ENCODE measurements around the gene TRIM14. TPM values are rescaled to one million over a fixed set of nuclear protein-coding genes. Genes with fewer than 3 reads are reported as not detected.

The TRIM14 gene
- total and polyA plus RNA-seq, 10 of the 15 experiments (the other 5 are each of a cell fraction or from before 2014, with no cell fraction given) = 8.6 to 53.3 (median 35.7) TPM

GRCh38 chr9:98075332-98075805 lies 43.7 kb downstream of the TRIM14 start:
- Histone ChIP-seq H3K9me3 (replicated peaks; ENCODE audit: control insufficient read depth, insufficient read depth, low read length) (no peaks in the 10 kb centered on the region), H3K79me2 (ENCODE audit: control insufficient read depth, insufficient read depth, low read length) (peaks cover 5% of the 10 kb centered on the region), H3K4me2 (ENCODE audit: control insufficient read depth, insufficient read depth) (no peak overlapping the region), H3K36me3 (ENCODE audit: control insufficient read depth in 2 of 2, insufficient read depth in 2 of 2, low read length in 1 of 2) (peaks cover 5 to 13% of the 10 kb centered on the region in 2 experiments), H3K4me1 (ENCODE audit: control insufficient read depth, insufficient read depth, low read length) (no peaks in the 10 kb centered on the region), H4K20me1 (ENCODE audit: control insufficient read depth, insufficient read depth) (no peaks in the 10 kb centered on the region), H3K4me3 (no peak overlapping the region), H2AFZ (ENCODE audit: control insufficient read depth, low read depth, low read length) (no peak overlapping the region), H3K9ac (ENCODE audit: control insufficient read depth, insufficient read depth, low read length) (no peak overlapping the region), H3K27ac (ENCODE audit: control insufficient read depth, insufficient read depth) (no peak overlapping the region), H3K27me3 (replicated peaks in 1 of 2; ENCODE audit: control insufficient read depth in 2 of 2, insufficient read depth in 2 of 2, low read length in 1 of 2) (no peaks in the 10 kb centered on the region)
- ChIA-PET CTCF (interaction anchor here (1.2 to 4.1 kb wide), 12 partner anchors 9 to 188 kb away, joined by 3 to 41 read pairs (median 8); partner anchors contain the start of gene TBC1D2), SMC1A (ENCODE audit: uncharacterized antibody, unreplicated experiment) (interaction anchor here (0.7 to 2.5 kb wide), 8 partner anchors 10 to 182 kb away, joined by 3 to 13 read pairs (median 4); partner anchors contain the start of gene TRIM14), POLR2A (no interaction called here), RAD21 (ENCODE audit: unreplicated experiment) (interaction anchor here (0.5 to 2.8 kb wide), 4 partner anchors 47 to 189 kb away, joined by 3 to 12 read pairs (median 3); partner anchors contain the start of gene TRMO)
- WGBS (ENCODE audit: insufficient coverage, insufficient replicate concordance, low lambda C conversion rate, missing lambda C conversion rate) = 3% methylated on average over 6 of the region's 6 CpGs
- DNase-seq (ENCODE audit: low read depth, low spot score) (no peak), ATAC-seq (no peak), FAIRE-seq (no peak)
- no TSS peak for BruUV-seq (replicated peaks)
- intact Hi-C loops (cut with micrococcal nuclease; ENCODE audit: unreplicated experiment) = loop anchor here (2.0 kb wide), 2 partner anchors 43 to 139 kb away; partner anchors contain the start of gene TRIM14
- TF ChIP-seq POU2F2 (IDR thresholded peaks at IDR 0.05; ENCODE audit: borderline replicate concordance, low read depth, low read length) (no peak), MXI1 (IDR thresholded peaks at IDR 0.05; ENCODE audit: low read depth, low read length) (no peak), LARP7 (IDR thresholded peaks at IDR 0.05) (no peak), RUNX3 (IDR thresholded peaks at IDR 0.05; ENCODE audit: low read length) (no peak), HDGF (IDR thresholded peaks at IDR 0.05) (0 out of 2 replicates have a peak, but pooled peaks have one; percentile 59)
- TF ChIP-seq, protein P1, sequence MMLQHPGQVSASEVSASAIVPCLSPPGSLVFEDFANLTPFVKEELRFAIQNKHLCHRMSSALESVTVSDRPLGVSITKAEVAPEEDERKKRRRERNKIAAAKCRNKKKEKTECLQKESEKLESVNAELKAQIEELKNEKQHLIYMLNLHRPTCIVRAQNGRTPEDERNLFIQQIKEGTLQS (IDR thresholded peaks at IDR 0.05; ENCODE audit: borderline replicate concordance, extremely low read depth, low read depth, low read length) = no peak
- in situ Hi-C loops (cut with MboI) = no loop called here
